HG03064 (cell line): ENCODE data around the gene PRSS33.

ENCODE experiments used
- ATAC-seq: cut with Tn5 transposase; IDR thresholded peaks from one replicate; pipeline ENCODE4 v1.9.1; 2021; ENCODE audit warnings: low read depth; ENCODE audit not compliant: unreplicated experiment

The PRSS33 gene

DNA sequence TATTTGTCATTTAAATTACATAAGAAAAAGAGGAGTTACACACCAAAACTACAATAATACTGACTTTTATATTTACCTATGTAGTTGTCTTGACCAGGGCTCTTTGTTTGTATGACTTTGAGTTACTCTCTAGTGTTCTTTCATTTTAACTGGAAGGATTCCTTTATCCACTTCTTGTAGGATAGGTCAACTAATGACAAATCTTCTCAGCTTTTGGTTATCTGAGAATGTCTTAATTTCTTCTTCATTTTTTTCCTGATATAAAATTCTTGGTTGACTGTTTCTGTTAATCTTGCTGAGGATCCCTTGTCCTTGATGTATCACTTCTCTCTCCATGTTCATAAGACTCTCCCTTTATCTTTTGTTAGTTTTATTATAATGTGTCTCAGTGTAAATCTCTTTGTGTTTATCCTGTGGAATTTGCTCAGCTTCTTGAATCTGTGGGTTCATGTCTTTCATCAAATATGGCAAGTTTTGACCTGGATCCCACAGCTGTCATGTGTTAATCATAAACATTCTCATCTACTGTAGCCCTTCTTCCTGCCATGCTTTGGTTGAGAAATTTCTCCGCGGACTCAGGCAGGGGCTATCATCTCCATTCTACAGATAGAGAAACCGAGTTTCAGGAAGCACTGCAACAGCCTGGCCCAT is 16.3 kb upstream of the PRSS33 start:
- ATAC-seq = no peak

DNA sequence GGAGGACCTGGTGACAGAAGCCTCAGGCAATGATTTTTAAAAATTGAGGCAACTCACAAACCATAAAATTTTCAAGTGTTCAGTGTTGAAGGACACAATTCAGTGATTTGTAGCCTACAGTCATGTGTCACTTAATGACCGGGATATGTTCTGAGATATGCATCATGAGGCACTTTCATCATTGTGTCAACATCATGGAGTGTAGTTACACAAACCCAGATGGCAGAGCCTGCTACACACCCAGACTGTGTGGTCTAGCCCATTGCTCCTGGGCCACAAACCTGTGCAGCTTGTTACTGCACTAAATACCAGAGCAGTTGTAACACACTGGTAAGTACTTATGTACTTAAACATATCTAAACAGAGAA is 12.5 kb upstream of the PRSS33 start:
- no peak for ATAC-seq

DNA sequence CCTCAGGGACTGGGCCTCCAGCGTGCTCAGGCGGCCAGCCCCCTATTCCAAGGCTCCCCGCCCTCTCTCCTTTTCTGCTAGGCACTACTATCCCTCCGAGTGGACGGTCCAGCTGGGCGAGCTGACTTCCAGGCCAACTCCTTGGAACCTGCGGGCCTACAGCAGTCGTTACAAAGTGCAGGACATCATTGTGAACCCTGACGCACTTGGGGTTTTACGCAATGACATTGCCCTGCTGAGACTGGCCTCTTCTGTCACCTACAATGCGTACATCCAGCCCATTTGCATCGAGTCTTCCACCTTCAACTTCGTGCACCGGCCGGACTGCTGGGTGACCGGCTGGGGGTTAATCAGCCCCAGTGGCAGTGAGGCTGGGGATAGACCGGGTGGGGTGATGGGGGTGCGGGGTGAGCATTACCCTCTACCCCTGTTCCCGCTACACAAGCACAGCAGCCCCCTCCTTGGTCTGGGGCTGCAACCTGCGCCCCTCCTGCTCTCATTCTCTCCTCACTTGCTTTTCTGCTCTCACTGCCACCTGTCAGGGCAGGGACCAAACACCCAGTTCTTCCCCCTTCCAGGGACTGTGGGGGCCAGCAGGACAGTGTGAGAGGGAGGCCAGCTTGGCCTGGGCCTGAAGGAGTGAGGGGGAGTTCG is 12.0 kb upstream of the PRSS33 start:
- ATAC-seq = no peak

DNA sequence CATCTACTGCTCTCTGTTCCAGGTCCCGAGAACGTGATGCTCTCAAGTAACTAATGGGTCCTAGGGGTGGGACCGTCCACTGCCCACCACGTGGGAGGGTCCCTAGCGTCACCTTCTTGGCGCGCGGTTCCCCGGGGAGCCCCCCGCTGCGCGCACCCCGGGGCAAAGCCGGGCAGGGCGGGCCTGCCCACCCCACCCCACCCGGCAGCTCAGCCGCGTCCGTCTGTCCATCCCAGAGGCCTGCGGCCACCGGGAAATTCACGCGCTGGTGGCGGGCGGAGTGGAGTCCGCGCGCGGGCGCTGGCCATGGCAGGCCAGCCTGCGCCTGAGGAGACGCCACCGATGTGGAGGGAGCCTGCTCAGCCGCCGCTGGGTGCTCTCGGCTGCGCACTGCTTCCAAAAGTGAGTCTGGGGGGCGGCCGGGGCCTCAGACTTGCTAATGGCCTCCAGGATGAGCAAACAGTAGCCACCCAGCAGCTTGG is 11.4 kb upstream of the PRSS33 start:
- no peak for ATAC-seq

DNA sequence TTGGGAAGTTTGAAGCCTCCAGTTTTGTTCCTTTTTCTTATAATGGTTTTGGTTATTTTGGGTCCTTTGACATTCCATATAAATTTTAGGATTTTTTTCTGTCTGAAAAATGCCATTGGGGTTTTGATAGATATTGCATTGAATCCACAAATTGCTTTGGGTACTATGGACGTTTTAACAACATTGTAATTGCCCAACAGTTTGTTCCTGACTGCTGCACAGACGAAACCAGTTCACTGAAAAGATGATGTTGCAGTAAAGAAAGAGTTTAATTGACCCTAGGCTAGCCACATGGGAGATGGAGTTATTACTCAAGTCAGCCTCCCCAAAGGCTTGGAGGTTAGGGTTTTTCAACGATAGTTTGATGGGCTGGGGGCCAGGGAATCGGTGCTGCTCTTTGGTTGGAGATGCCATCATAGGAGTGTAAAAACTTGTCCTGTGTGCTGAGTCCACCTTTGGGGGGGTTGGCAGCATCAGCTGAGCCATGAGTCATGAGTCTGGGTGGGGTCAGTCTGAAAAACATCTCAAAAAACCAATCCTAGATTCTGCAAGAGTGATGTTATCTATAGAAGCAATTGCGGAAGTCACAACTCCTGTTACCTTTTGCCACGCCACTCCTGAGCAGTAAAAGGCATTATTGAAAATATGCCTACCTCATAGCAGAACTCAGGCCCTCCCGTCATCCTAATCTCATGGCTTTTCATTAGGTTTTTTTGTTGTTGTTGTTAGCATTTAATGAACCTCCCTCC is 8.2 kb upstream of the PRSS33 start:
- no peak for ATAC-seq

DNA sequence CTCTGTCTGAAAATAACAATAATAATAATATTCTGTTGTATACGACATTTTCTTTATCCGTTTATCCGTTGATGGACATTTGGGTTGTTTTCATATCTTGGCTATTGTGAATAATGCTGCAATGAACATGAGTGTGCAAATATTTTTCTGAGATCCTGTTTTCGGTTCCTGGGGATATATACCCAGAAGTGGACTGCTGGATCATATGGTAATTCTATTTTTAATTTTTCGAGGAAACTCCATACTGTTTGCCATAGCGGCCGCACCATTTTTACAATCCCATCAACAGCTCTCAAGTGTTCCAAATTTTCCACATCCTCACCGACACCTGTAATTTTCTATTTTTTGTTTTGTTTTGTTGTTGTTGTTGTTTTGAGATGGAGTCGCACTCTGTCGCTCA is 5.6 kb upstream of the PRSS33 start:
- ATAC-seq = no peak

DNA sequence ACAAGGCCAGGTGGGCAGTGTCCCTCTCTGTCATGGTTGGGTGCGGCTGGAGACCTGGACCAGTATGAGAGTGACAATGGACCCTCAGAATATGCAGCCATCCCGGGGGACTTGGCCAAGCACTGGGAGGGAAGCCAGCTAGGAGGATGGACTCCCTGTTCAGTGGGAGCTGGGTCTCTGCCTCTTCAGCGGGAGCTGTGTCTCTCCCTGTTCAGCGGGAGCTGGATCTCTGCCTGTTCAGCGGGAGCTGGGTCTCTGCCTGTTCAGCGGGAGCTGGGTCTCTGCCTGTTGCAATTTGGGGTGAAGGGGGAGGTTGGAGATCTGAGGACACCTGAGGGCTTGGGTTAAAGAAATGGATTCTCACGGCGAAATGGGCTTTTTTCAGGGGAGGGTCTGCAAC is 3.8 kb upstream of the PRSS33 start:
- no peak for ATAC-seq

DNA sequence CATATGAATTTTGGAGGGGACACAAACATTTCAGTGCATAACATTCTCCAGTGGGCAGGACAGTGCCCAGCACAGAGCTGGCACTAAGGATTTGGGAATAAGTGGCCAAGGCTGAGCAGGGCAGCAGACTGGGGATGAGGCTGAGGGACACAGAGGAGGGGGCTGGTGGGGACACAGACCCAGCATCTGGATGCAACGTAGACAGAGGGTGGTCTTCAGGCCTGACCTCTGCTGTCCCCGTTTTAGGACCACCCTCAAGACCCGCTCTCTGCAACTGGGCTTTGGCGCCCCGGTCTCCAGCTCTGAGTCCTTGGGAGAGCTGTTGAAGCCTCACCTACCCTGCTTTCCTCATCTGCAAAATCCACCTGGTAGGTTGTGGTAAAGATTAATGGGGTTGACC is 3.3 kb upstream of the PRSS33 start:
- ATAC-seq = no peak

DNA sequence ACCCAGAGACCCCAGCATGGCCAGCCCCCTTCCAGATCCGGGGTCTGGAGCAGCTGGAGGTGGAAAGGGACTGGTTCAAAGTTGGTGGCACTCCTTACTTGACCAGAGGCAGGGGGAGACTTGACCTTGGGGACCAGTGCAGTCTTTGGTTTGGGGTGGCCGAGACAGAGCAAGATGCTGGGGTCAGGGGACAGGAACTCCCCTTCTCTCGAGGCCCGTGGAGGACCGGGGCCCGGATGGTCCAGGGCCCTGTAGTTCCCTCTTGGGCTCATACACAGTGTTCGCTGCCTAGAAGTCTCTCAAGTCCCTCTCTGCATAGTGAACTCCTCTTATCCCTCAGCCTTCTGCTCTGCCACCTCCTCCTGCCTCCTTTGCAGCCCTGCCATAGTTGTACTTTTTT is 601 bp upstream of the PRSS33 start:
- ATAC-seq = no peak

DNA sequence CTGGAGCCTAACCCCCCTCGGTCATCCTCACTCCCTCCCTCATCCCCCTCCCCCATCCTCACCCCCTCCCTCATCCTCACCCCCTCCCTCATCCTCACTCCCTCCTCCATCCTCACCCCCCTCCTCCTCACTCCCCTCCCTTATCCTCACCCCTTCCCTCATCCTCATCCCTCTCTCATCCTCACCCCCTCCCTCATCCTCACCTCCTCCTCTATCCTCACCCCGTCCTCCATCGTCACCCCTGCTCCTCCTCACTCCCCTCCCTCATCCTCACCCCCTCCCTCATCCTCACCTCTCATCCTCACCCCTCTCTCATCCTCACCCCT is 571 bp downstream of the PRSS33 start:
- no peak for ATAC-seq

DNA sequence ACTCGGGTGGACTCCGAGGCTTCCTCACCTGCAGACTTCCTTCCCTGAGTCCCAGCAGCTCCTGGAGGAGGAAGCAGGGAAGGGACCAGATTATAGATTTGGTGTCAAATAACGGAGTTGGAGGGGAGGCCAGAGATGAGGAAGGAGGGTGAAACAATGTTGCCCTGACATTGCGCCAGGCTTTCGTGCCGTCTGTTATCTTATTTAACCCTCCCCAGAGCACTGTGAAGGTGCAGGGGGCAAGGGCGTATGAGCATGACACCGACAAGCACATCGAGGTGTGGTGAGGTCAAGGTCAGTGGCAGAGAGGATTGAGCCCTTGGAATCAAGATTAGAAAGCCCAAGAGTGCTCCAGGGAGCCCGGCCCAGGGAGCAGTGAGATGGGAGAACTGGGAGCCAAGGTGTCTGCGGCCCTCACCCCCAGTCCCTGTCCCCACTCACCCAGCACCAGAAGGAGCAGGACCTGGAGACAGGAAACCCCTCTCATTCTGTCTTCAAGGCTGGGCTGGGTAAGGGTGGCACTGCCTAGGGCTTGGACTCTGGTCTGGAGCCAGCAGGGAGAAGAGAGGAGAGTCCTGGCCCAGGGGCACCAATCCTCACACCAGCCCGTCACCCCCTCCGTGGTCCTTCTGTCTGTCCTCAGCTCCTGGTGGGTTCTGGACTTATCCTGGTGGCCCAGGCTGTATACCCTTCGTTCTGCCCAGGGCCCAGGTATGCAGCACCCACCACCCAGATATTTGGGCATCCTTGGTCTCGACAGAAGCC is 1.1 kb downstream of the PRSS33 start:
- no peak for ATAC-seq

DNA sequence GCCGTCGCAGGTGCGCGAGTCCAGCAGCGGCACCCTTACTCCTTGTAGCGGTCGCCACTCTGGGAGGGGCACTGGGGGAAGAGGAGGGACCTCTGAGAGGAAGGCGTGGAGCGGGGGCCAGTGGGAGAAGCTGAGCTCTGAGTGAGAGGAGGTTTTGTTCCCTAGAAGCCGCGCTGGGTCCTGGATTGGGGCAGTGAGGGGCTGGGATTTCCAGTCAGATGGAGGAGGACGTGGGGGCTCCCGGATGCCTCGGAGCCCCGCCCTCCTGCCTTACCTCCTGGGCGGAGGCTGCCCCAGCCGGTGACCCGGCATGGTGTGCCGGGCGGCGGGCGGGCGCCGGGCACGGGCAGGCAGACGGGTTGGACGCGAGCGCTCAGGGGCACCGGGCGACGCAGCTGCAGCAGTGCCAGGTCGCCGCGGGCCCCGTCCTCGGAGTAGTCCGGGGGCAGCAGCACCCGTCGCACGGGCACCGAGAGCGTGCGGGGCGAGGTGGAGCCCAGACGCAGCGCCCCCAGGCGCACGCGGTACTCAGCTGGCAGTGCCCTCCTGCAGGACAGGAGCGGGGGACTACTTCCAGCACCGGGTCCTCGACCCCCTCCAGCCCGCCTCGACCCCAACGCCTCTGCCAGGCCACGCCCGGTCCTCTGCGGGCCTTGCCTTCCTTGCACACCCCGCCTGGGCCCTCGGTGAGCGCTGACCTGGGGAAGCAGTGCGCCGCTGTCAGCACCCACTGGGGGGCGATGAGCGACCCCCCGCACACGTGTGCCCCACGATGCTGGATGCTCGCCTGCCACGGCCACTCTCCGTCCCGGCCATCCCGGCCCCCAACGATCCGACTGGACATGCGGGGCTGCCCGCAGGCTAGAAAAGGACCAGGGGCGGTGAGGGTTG is 2.0 kb downstream of the PRSS33 start:
- ATAC-seq = no peak

DNA sequence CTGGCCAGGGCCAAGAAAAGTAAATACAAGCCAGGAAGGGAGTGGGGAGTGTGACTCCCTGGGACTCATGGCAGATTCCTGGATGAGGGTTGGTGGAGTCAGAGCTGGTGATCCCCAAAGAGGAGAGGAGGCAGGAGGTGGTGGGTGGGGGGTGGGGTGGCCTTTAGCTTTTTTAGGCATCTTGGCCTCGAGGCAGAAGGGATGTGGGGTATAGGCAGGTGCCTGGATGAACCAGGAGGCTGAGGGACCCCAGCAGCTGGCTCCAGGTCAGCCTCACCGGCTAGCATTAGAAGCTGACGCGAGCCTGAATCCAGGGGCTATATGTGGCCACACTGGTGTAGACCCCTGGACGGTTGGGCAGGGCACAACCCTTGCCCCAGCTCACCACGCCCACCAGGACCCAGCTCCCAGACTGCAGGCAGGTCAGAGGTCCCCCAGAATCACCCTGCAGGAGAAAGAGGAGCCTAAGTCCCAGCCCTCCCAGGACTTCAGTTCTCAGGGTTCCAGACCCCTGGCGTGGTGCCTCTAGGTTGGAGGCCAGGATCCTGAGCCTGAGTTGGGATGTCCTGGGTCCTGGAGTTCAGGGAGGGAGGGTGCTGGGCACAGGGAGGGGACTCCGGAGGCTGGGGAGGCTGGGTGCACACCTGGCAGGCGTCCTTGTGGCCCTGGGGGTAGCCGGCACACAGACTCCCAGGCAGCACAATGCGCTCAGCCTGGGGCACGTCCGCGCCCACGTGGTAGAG is 2.8 kb downstream of the PRSS33 start:
- no peak for ATAC-seq

DNA sequence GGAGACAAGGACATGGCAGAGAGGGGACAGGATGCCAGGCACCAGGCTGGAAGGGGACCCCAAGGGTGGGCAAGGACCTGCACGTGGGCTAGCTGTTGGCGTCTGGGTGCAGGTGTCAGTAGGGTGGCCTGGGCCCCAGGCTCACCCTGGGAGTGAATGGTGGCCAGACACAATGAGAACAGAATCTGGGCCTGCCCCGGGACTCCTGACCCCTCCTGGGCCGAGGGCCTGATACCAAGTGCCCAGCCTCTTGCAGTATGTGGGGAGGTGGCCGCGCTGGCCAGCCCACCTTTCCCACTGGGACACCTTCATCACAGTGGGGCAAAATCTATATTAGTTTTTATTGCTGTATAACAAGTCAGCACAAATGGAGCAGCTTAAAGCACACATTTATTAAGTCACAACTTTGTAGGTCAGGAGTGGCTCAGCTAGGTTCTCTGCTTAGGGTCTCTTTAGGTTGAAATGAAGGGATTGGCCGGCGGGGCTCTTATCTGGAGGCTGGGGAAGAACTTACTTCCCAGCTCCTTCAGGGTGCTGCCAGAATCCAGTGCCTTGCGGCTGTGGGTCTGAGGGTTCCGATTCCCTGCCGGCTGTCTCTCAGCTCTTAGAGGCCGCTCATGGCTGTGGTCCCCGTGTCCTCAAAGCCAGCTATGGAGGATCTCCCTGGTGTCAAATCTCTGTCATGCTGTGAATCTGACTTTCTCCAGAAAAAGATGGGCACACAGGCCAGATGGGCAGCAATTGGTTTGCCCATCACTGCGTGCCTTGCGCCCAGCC is 3.6 kb downstream of the PRSS33 start:
- ATAC-seq = no peak

DNA sequence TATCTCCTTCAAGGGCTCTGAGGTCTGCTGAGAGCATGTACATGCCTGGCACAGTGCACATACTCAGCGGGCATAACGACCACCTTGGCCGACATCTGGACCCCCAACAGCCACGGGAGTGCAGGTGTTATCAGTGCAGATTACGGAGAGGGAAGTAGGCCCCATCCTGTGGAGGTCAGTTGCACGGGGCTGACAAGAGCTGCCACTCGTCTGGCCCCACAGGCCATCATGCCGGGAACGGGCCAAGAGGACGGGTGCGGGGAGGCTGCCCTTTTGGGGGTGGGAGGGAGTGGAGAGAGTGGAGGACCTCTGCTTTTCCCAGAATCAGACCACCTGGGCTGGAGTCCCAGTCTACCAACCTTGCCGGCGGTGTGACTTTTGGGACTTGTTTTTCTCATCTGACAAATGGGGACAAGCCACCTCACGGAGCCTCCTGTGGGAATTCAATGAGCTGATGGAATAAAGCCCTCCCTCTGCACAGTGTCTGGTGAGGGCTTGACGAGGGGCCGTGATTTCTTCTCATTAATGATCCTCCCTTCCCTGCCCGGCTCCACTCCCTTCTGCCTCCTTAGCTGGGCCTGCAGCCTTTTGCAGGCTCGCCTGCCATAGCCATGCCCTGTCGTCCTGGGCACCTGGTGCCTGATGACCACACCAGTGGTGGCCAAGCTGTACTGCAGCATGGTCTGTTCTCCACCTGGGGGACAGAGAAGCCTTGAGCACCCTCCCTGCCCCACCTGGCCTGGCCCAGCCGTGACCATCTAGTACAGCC is 4.6 kb downstream of the PRSS33 start:
- no peak for ATAC-seq

DNA sequence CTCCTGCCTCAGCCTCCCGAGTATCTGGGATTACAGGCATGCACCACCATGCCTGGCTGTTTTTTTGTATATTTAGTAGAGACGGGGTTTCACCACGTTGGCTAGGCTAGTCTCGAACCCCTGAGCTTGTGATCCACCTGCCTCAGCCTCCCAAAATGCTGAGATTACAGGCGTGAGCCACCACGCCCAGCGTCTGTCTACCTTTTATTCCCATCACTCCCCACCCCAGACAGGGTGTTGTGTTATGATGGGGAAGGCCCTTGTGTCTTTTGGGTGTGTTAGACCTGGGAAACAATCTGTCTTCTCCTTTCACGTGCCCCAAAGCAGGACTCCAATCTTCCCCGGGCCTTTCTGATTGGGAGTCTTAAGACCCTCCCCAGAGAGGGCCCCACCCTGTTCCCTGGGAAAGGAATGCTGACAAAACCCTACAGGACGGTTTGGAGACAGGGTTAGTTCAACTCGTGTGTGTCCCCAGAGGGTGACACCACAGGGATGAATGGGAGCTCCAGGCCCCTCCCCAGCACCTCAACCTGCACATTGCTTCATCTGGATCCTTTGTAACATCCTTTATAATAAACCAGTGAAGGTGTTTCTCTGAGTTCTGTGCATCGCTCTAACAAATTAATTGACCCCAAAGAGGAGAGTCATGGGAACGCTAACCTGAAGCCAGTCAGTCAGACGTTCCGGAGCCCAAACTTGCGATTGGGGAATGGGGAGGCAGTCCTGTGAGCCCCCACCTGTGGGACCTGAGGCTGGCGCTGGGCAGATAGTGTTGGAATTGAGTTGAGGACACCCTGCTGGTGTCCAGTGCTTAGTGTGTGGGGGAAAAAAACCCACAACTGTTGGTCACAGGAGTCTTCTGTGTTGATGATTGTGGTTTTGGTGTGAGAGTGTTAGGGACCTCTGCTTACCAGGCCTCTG is 7.1 kb downstream of the PRSS33 start:
- ATAC-seq = no peak
